VCaP (cell line): ENCODE data around the gene ATG2B.

Source experiments
- H3K27ac ChIP-seq: fragments of 450-650 bp; 2 replicates; pipeline ENCODE4 v1.5.1; 2017
- TF ChIP-seq, protein P1 (sequence below): fragments of 450-650 bp; conservative IDR thresholded peaks from 2 replicates; pipeline ENCODE4 v1.5.1; 2017; ENCODE audit warnings: mild to moderate bottlenecking, moderate library complexity

Gene ATG2B

GRCh38 chr14:96287856-96288255 lies 75.3 kb downstream of the ATG2B start:
- TF ChIP-seq, protein P1, sequence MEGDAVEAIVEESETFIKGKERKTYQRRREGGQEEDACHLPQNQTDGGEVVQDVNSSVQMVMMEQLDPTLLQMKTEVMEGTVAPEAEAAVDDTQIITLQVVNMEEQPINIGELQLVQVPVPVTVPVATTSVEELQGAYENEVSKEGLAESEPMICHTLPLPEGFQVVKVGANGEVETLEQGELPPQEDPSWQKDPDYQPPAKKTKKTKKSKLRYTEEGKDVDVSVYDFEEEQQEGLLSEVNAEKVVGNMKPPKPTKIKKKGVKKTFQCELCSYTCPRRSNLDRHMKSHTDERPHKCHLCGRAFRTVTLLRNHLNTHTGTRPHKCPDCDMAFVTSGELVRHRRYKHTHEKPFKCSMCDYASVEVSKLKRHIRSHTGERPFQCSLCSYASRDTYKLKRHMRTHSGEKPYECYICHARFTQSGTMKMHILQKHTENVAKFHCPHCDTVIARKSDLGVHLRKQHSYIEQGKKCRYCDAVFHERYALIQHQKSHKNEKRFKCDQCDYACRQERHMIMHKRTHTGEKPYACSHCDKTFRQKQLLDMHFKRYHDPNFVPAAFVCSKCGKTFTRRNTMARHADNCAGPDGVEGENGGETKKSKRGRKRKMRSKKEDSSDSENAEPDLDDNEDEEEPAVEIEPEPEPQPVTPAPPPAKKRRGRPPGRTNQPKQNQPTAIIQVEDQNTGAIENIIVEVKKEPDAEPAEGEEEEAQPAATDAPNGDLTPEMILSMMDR: no peak
- no peak overlapping the region for H3K27ac ChIP-seq

DNA sequence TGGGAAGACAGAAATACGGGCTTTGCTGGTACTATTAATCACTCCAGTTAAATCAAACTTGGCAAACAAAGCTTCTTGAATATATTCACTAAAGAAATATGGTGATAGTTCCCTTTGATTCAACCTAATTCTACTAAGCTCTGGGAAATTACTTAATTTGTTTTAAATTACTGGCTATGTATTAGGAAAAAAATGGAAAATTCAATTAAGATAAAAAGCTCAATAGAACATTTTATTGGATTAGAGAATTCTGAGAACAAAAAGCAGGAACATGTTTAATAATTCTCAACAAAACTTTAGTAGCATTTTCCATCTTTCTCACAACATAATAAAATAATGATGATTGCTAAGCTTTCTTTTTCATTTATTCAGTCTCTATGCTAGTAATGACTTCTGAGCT lies 76.9 kb downstream of the ATG2B start:
- no peak overlapping the region for H3K27ac ChIP-seq
- TF ChIP-seq, protein P1: no peak

GRCh38 chr14:96285667-96286066 lies 77.5 kb downstream of the ATG2B start:
- TF ChIP-seq, protein P1: no peak
- no peak overlapping the region for H3K27ac ChIP-seq

GRCh38 chr14:96284430-96284829 lies 78.7 kb downstream of the ATG2B start:
- H3K27ac ChIP-seq: no peak overlapping the region
- TF ChIP-seq, protein P1: no peak

- TF ChIP-seq, protein P1: no peak
These were observed 79.1 kb downstream of the ATG2B start for GRCh38 chr14:96284008-96284407.

DNA sequence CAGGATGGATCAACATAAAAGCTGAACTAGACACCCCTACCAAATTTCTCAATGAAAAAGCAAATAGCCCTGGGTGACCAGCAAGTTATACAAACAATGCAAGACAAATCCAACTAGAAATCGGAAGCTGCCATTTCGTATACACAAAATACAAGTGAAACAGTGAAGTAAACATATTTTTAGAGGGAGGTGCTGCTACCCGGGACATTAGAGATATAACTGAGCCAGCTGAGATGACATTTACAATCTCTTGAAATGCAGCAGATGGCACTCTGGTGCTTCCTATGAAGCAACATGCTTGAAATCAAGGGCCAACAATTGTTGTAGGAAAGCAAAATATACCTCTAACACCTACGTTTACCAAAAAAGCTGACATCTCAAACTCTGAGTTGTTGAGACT lies 81.7 kb downstream of the ATG2B start:
- TF ChIP-seq, protein P1: peak; percentile 41
- no peak overlapping the region for H3K27ac ChIP-seq

More at GRCh38 chr14:96284008-96284407, 79.1 kb downstream of the ATG2B start:
- H3K27ac ChIP-seq: no peak overlapping the region

GRCh38 chr14:96280104-96280503 lies 83.0 kb downstream of the ATG2B start:
- no peak overlapping the region for H3K27ac ChIP-seq
- TF ChIP-seq, protein P1: no peak
